Trophoblast cell (in vitro differentiated cells and primary cell): ENCODE results near the gene TGFB1I1.
"Not testable (repeated sequence)": the region's sequence is repeated elsewhere in the genome, so short reads cannot be mapped to it uniquely, and the experiment has no call there.

Experiments used
- DNase-seq, 2 donors: peaks; one replicate each; pipeline ENCODE4 v3.0.0-alpha.2; 2016
- H2AFZ ChIP-seq: 2 replicates; pipeline ENCODE4 v1.6.1; 2013; ENCODE audit warnings: low read length, moderate library complexity, mild to moderate bottlenecking; ENCODE audit not compliant: insufficient read depth, poor library complexity
- H2AK5ac ChIP-seq: 2 replicates; pipeline ENCODE4 v1.6.1; 2013; ENCODE audit warnings: mild to moderate bottlenecking, low read length
- H2BK120ac ChIP-seq: 2 replicates; pipeline ENCODE4 v1.6.1; 2013; ENCODE audit warnings: low read length, mild to moderate bottlenecking, moderate library complexity; ENCODE audit not compliant: insufficient read depth, poor library complexity
- H2BK12ac ChIP-seq: 2 replicates; pipeline ENCODE4 v1.6.1; 2013; ENCODE audit warnings: mild to moderate bottlenecking, low read length, moderate library complexity
- H2BK5ac ChIP-seq: 2 replicates; pipeline ENCODE4 v1.6.1; 2013; ENCODE audit warnings: low read length, low read depth, moderate library complexity, mild to moderate bottlenecking; ENCODE audit not compliant: poor library complexity
- H3K14ac ChIP-seq: 2 replicates; pipeline ENCODE4 v1.6.1; 2013; ENCODE audit warnings: mild to moderate bottlenecking, low read length
- H3K18ac ChIP-seq: 2 replicates; pipeline ENCODE4 v1.6.1; 2013; ENCODE audit warnings: mild to moderate bottlenecking, low read length
- H3K23ac ChIP-seq: 2 replicates; pipeline ENCODE4 v1.6.1; 2013; ENCODE audit warnings: low read length
- H3K27ac ChIP-seq: 2 replicates; pipeline ENCODE4 v1.5.1; 2013; ENCODE audit warnings: low read depth, mild to moderate bottlenecking, inconsistent platforms, low read length, moderate library complexity
- H3K27me3 ChIP-seq: 2 replicates; pipeline ENCODE4 v1.6.1; 2013; ENCODE audit warnings: inconsistent platforms, mild to moderate bottlenecking, low read length, moderate library complexity; ENCODE audit not compliant: insufficient read depth
- H3K36me3 ChIP-seq, 2 experiments: 1 replicate in 1 of 2; 2 replicates in 1 of 2; pipeline ENCODE4 v1.6.1; 2013; ENCODE audit warnings: low read length in 2 of 2, mild to moderate bottlenecking in 2 of 2, moderate library complexity in 1 of 2; ENCODE audit not compliant: insufficient read depth in 2 of 2, control insufficient read depth in 1 of 2
- H3K4ac ChIP-seq: 2 replicates; pipeline ENCODE4 v1.6.1; 2013; ENCODE audit warnings: low read depth, mild to moderate bottlenecking, low read length, moderate library complexity
- H3K4me1 ChIP-seq, 2 experiments: 1 replicate in 1 of 2; 2 replicates in 1 of 2; pipeline ENCODE4 v1.6.1; 2013; ENCODE audit warnings: low read length in 2 of 2, mild to moderate bottlenecking in 2 of 2, moderate library complexity in 1 of 2; ENCODE audit not compliant: insufficient read depth in 2 of 2, control insufficient read depth in 1 of 2
- H3K4me2 ChIP-seq: 2 replicates; pipeline ENCODE4 v1.6.1; 2013; ENCODE audit warnings: inconsistent platforms, mild to moderate bottlenecking, low read length, moderate library complexity
- H3K4me3 ChIP-seq: 2 replicates; pipeline ENCODE4 v1.5.1; 2013; ENCODE audit warnings: mild to moderate bottlenecking, low read depth, low read length, inconsistent platforms
- H3K79me1 ChIP-seq: one replicate; pipeline ENCODE4 v1.6.1; 2013; ENCODE audit warnings: low read length
- H3K79me2 ChIP-seq: 2 replicates; pipeline ENCODE4 v1.6.1; 2013; ENCODE audit warnings: low read length, mild to moderate bottlenecking; ENCODE audit not compliant: control insufficient read depth, insufficient read depth, poor library complexity
- H3K9ac ChIP-seq: 2 replicates; pipeline ENCODE4 v1.6.1; 2013; ENCODE audit warnings: mild to moderate bottlenecking, low read length
- H3K9me3 ChIP-seq: 2 replicates; pipeline ENCODE4 v1.6.1; 2013; ENCODE audit warnings: low read depth, mild to moderate bottlenecking, control low read depth, inconsistent platforms, low read length; ENCODE audit not compliant: insufficient read depth
- H4K12ac ChIP-seq: 2 replicates; pipeline ENCODE4 v1.6.1; 2013; ENCODE audit warnings: low read depth, mild to moderate bottlenecking, low read length, moderate library complexity
- H4K8ac ChIP-seq: 2 replicates; pipeline ENCODE4 v1.6.1; 2013; ENCODE audit warnings: low read depth, mild to moderate bottlenecking, low read length, moderate library complexity
- H4K91ac ChIP-seq: one replicate; pipeline ENCODE4 v1.6.1; 2013; ENCODE audit warnings: low read depth, mild to moderate bottlenecking, low read length, moderate library complexity
- WGBS: extraction: QIAGEN DNeasy Blood & Tissue Kit; methylation state at CpG from one replicate; pipeline ENCODE4 v1.1.7; 2013; ENCODE audit warnings: missing lambda C conversion rate; ENCODE audit not compliant: insufficient read length, insufficient coverage; ENCODE audit errors: extremely low coverage; 5-methylcytosine and 5-hydroxymethylcytosine counted together

Gene TGFB1I1

DNA sequence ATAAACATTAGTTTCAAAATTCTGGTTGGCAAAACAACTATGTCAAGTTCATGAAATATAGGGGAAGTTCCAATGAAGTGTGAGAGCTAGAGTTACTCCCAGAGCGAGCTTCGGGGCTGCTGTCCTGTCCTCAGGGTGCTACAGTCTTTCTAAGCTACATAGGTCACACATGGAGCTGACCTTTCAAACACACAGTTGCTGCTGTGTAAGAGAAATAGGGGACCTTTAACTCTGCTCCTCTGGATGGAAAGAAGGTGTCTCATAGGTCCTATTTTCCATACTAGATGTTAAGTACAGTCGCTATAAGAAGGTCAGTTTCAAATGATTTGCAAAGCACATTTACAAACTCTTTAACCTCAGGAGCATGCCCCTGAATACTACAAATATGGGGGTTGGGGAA lies 49.4 kb downstream of the TGFB1I1 start:
- no peak overlapping the region for H3K18ac ChIP-seq
- no peak overlapping the region for H3K4ac ChIP-seq
- no peaks in the 10 kb centered on the region for H3K79me1 ChIP-seq
- no peaks in the 10 kb centered on the region for H3K36me3 ChIP-seq
- WGBS: no CpG with 5 or more reads among the region's 3 CpGs
- H4K12ac ChIP-seq: no peak overlapping the region
- H2BK12ac ChIP-seq: no peak overlapping the region
- H2AFZ ChIP-seq: no peak overlapping the region
- H3K9me3 ChIP-seq: peaks cover 2% of the 10 kb centered on the region
- no peak overlapping the region for H3K27ac ChIP-seq
- no peak overlapping the region for H3K4me2 ChIP-seq
- H3K4me1 ChIP-seq: no peaks in the 10 kb centered on the region
- DNase-seq: no peak
- H3K79me2 ChIP-seq: no peaks in the 10 kb centered on the region
- no peak overlapping the region for H2BK120ac ChIP-seq
- no peak overlapping the region for H2BK5ac ChIP-seq
- H2AK5ac ChIP-seq: no peak overlapping the region
- no peak overlapping the region for H3K9ac ChIP-seq
- H3K4me3 ChIP-seq: no peak overlapping the region
- H4K91ac ChIP-seq: no peak overlapping the region
- H3K27me3 ChIP-seq: no peaks in the 10 kb centered on the region
- no peak overlapping the region for H4K8ac ChIP-seq
- no peak overlapping the region for H3K14ac ChIP-seq
- no peak overlapping the region for H3K23ac ChIP-seq

DNA sequence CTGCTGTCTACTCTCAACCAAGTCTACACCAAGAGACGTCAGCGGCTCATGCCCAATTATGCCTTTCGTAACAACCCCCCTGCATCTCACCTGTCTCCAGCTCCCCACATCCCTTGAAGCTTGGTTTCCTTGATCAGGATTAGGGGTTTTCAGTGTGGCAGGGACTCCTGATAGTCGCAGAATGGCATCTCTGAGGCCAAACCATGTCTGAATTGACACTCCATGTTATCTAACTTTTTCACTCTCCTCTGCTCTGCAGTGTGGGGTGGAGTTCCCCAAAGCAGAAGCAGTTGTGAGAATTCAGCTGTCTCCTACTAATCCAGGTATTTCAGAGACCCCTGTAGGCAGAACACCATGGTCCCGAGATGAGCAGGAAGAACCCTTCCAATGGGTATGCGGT lies 50.1 kb downstream of the TGFB1I1 start:
- Histone ChIP-seq H3K4me2 (no peak overlapping the region), H4K91ac (no peak overlapping the region), H3K27ac (no peak overlapping the region), H3K4me1 (no peaks in the 10 kb centered on the region), H3K79me2 (no peaks in the 10 kb centered on the region), H3K4ac (no peak overlapping the region), H2AFZ (no peak overlapping the region), H2BK120ac (no peak overlapping the region), H3K27me3 (no peaks in the 10 kb centered on the region), H4K12ac (no peak overlapping the region), H3K79me1 (no peaks in the 10 kb centered on the region), H2BK5ac (no peak overlapping the region), H3K18ac (no peak overlapping the region), H3K36me3 (no peaks in the 10 kb centered on the region), H2AK5ac (no peak overlapping the region), H3K4me3 (no peak overlapping the region), H2BK12ac (no peak overlapping the region), H3K9ac (no peak overlapping the region), H3K14ac (no peak overlapping the region), H3K9me3 (peaks cover 2% of the 10 kb centered on the region), H4K8ac (no peak overlapping the region), H3K23ac (no peak overlapping the region)
- DNase-seq: no peak
- WGBS: no CpG with 5 or more reads among the region's 6 CpGs

DNA sequence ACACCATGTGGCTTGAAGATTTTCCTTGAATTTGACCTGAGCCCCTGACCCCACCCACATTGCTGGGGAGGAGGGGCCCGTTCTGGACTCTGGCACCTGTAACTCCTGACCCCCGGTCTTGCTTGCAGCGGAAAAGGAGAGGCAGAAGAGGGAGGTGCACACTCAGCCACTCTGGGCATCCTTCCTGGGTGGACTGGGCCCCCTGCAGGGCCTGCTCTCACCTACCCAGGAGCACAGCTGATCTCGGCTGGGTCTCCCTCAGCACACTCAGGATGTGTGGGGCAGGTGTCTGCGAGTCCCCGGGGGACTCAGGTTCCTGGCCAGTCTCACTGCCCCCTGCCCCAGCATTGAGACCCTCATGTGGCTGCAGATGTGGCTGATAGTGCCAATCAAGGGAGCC lies 51.8 kb downstream of the TGFB1I1 start:
- H3K4ac ChIP-seq, H3K27ac ChIP-seq, H3K23ac ChIP-seq, H3K9me3 ChIP-seq, H3K4me3 ChIP-seq, H2BK12ac ChIP-seq, H4K8ac ChIP-seq, H4K12ac ChIP-seq, H3K18ac ChIP-seq, H3K9ac ChIP-seq, H3K4me1 ChIP-seq, H3K79me2 ChIP-seq, H3K14ac ChIP-seq, H2BK120ac ChIP-seq, H3K79me1 ChIP-seq, H3K4me2 ChIP-seq, H2BK5ac ChIP-seq, H3K36me3 ChIP-seq, H2AK5ac ChIP-seq, H2AFZ ChIP-seq, H3K27me3 ChIP-seq, DNase-seq, H4K91ac ChIP-seq: not testable (repeated sequence)
- no CpG with 5 or more reads among the region's 6 CpGs for WGBS

DNA sequence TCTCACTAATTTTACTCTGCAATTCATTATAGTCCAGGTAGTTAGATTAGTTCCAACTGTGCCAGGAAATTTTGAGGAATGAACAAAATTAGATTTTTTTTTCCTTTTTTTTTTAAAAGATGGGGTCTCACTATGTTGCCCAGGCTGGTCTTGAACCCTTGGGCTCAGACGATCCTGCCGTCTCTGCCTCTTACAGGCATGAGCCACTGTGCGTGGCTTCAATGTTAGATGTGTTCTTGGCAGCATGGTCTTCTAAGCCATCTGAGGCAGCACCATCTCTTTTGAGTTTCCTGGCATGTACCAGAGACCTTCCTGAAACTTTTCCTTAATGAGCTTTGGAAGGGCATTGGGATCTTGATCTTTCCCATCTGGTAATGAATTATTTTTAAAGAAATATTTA lies 53.2 kb downstream of the TGFB1I1 start:
- H3K27ac ChIP-seq: no peak overlapping the region
- H2BK12ac ChIP-seq: no peak overlapping the region
- no peak overlapping the region for H3K4ac ChIP-seq
- no CpG with 5 or more reads among the region's 3 CpGs for WGBS
- no peak overlapping the region for H3K18ac ChIP-seq
- H4K12ac ChIP-seq: no peak overlapping the region
- no peak overlapping the region for H3K14ac ChIP-seq
- peaks cover 21% of the 10 kb centered on the region for H3K27me3 ChIP-seq
- H3K23ac ChIP-seq: no peak overlapping the region
- no peaks in the 10 kb centered on the region for H3K79me2 ChIP-seq
- no peaks in the 10 kb centered on the region for H3K79me1 ChIP-seq
- H3K4me2 ChIP-seq: no peak overlapping the region
- no peak overlapping the region for H2BK120ac ChIP-seq
- H3K9me3 ChIP-seq: peaks cover 4% of the 10 kb centered on the region
- no peak overlapping the region for H2AK5ac ChIP-seq
- H3K4me1 ChIP-seq: peaks cover 0 to 4% of the 10 kb centered on the region in 2 experiments
- no peak overlapping the region for H3K9ac ChIP-seq
- no peak overlapping the region for H4K91ac ChIP-seq
- H4K8ac ChIP-seq: no peak overlapping the region
- H2AFZ ChIP-seq: no peak overlapping the region
- no peak overlapping the region for H2BK5ac ChIP-seq
- H3K36me3 ChIP-seq: no peaks in the 10 kb centered on the region
- DNase-seq: no peak
- H3K4me3 ChIP-seq: no peak overlapping the region
